A549 (cell line): ENCODE results near the gene KLHL2.

ENCODE experiments used
- CTCF ChIP-seq: fragments of >200 bp; sonication (Bioruptor Twin); formaldehyde crosslinking; IDR thresholded peaks from 3 replicates; pipeline ENCODE4 v1.5.1; 2016
- ESRRA ChIP-seq: fragments of 150-350 bp; IDR thresholded peaks from 2 replicates; pipeline ENCODE4 v1.6.1; 2014; ENCODE audit warnings: mild to moderate bottlenecking, low read length, borderline replicate concordance

- TF ChIP-seq CTCF (no peak), ESRRA (no peak)
These were observed 100.8 kb downstream of the KLHL2 start for GRCh38 chr4:165308166-165308565.
